ENCODE results near the gene TMEM89. TPM values are rescaled to one million over a fixed set of nuclear protein-coding genes. Genes with fewer than 3 reads are reported as not detected.

TMEM89 gene, protein sequence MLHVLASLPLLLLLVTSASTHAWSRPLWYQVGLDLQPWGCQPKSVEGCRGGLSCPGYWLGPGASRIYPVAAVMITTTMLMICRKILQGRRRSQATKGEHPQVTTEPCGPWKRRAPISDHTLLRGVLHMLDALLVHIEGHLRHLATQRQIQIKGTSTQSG
- total RNA-seq: not detected

DNA sequence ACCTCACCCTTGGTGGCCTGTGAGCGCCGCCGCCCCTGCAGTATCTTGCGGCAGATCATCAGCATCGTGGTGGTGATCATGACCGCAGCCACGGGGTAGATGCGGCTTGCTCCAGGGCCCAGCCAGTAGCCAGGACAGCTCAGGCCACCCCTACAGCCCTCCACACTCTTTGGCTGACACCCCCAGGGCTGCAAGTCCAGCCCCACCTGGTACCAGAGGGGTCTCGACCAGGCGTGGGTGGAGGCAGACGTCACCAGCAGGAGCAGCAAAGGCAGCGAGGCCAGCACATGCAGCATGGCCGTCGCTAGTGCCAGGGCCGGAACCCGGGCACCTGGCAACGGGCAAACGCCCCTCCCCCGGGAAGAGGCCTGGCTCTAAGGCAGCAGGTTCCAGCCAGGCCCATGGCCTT lies at the start of gene TMEM89:
Gene TMEM89, minus strand, starts transcription at position 309 of the 409 bp plus-strand sequence. Its CDS starts 13 bp downstream, at position 296.
- no peaks in the 10 kb centered on the region for H3K4me1 ChIP-seq
- peaks cover 0 to 21% (median 3%) of the 10 kb centered on the region in 3 donors for H3K9me3 ChIP-seq
- no peaks in the 10 kb centered on the region for H3K27me3 ChIP-seq
- no peak for ATAC-seq
- no peak within 1 kb of the TSS for H3K27ac ChIP-seq
- TF ChIP-seq POLR2A (IDR thresholded peaks at IDR 0.05): no peak
- TF ChIP-seq EP300 (IDR thresholded peaks at IDR 0.05): no peak
- TF ChIP-seq, protein P1, sequence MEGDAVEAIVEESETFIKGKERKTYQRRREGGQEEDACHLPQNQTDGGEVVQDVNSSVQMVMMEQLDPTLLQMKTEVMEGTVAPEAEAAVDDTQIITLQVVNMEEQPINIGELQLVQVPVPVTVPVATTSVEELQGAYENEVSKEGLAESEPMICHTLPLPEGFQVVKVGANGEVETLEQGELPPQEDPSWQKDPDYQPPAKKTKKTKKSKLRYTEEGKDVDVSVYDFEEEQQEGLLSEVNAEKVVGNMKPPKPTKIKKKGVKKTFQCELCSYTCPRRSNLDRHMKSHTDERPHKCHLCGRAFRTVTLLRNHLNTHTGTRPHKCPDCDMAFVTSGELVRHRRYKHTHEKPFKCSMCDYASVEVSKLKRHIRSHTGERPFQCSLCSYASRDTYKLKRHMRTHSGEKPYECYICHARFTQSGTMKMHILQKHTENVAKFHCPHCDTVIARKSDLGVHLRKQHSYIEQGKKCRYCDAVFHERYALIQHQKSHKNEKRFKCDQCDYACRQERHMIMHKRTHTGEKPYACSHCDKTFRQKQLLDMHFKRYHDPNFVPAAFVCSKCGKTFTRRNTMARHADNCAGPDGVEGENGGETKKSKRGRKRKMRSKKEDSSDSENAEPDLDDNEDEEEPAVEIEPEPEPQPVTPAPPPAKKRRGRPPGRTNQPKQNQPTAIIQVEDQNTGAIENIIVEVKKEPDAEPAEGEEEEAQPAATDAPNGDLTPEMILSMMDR (IDR thresholded peaks at IDR 0.05): no peak
- TF ChIP-seq POLR2AphosphoS5 (IDR thresholded peaks at IDR 0.05): no peak
- H3K36me3 ChIP-seq: peaks cover 0 to 17% of the 10 kb centered on the region in 2 donors
- no peak within 1 kb of the TSS for H3K4me3 ChIP-seq
- WGBS, 2 donors (ENCODE audit: low coverage in 1 of 2): no CpG with 5 or more reads among the region's 19 CpGs

DNA sequence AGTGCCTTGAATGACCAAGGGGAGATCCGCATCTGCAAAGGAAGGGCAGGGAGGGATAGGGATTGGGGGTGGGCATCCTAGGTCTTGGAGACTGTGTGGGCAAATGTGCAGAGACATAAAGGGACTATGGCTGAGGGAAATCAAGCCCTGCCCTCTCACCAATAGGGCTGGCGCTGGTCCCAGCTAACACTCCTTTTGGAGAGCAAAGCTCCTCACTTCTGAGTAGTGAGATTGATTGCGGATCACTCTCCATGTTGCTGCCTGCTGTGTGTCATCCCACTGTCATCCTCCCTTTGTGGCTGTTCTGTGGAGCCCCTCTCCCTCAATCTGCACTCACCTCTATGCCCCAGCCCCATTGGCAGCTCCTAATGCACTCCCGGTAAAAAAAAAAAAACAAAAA lies 43.4 kb upstream of the TMEM89 start:
- 71 to 89% methylated on average over 2 to 3 of the region's 4 CpGs for WGBS, 2 donors (ENCODE audit: low coverage in 1 of 2)
- Histone ChIP-seq H3K9me3 (no peaks in the 10 kb centered on the region), H3K4me3 (no peak overlapping the region), H3K4me1 (peaks cover 0 to 34% (median 4%) of the 10 kb centered on the region in 3 donors), H3K27ac (no peak overlapping the region), H3K36me3 (no peaks in the 10 kb centered on the region), H3K27me3 (peaks cover 46% of the 10 kb centered on the region)
- no peak for ATAC-seq
- TF ChIP-seq POLR2A (IDR thresholded peaks at IDR 0.05) (no peak), POLR2AphosphoS5 (IDR thresholded peaks at IDR 0.05) (no peak), EP300 (IDR thresholded peaks at IDR 0.05) (no peak)
- TF ChIP-seq, protein P1 (IDR thresholded peaks at IDR 0.05): no peak

DNA sequence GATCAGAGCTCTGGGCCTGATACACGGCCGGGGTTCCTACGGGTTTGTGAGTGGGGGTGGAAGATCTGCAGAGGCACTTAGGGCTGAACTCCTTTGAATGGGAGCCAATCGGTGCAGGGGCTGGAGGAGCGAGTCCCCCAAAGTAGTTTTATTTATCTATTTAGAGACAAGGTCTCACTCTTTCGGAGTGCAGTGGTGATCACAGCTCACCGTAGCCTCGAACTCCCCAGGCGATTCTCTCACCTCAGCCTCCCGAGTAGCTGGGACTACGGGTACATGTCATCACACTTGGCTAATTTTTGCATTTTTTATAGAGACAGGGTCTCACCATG lies 42.7 kb upstream of the TMEM89 start:
- 40% methylated on average over 3 of the region's 11 CpGs; no CpG with 5 or more reads in 1 of the 2 donors for WGBS, 2 donors (ENCODE audit: low coverage in 1 of 2)
- no peaks in the 10 kb centered on the region for H3K36me3 ChIP-seq
- ATAC-seq: no peak
- H3K9me3 ChIP-seq: no peaks in the 10 kb centered on the region
- peak overlapping the region in 2 of 4 donors; percentile 78 to 87 for H3K27ac ChIP-seq
- peaks cover 0 to 34% (median 4%) of the 10 kb centered on the region in 3 donors for H3K4me1 ChIP-seq
- TF ChIP-seq POLR2A (IDR thresholded peaks at IDR 0.05) (no peak), POLR2AphosphoS5 (IDR thresholded peaks at IDR 0.05) (no peak), EP300 (IDR thresholded peaks at IDR 0.05) (no peak)
- TF ChIP-seq, protein P1 (IDR thresholded peaks at IDR 0.05): no peak
- no peak overlapping the region for H3K4me3 ChIP-seq
- H3K27me3 ChIP-seq: peaks cover 53% of the 10 kb centered on the region

DNA sequence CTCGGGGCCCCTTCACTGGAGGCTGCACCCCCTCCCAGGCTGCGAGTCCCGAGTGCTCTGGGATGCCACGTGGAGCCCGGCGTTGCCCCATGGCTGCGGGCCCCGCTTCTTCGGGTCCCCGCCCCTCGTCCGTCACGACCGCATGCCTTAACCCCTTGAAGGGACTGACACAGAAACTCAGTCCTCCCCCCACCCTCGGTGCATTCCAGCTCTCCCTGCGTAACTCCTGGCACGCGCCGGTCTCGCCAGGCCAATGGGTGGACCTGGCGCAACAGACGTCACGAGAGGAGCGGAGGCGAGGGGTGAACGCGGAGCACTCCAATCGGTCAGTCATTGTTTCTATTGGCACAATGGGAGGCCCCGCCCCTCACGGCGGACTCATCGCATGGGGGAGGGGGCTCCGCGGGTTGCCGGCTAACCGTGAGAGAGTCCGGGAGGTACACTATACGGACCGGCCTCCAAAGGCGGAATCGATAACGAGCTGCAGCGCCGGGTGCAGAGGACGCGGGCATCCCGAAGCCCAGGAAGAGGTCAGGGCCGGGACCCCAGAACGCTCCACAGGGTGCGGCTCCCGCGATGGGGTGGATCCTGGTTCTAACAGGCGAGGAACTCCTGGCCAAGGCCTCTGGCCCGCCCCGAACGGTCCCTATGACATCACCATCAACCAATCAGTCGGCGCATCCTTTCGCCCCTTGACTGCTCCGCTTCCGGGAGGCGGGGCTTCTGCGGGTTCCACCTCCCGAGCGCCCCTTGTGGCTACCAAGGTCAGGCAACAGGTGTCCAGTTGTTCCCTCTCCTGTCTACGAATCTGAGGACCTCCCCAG lies 42.1 kb upstream of the TMEM89 start:
- WGBS, 2 donors (ENCODE audit: low coverage in 1 of 2): 7% methylated on average over 3 of the region's 66 CpGs; no CpG with 5 or more reads in 1 of the 2 donors
- peaks cover 58% of the 10 kb centered on the region for H3K27me3 ChIP-seq
- H3K9me3 ChIP-seq: no peaks in the 10 kb centered on the region
- peak overlapping the region; percentile 10 to 52 for H3K4me3 ChIP-seq
- no peak for TF ChIP-seq EP300 (IDR thresholded peaks at IDR 0.05)
- peak in 1 of 2 donors; percentile 14 for TF ChIP-seq POLR2A (IDR thresholded peaks at IDR 0.05)
- TF ChIP-seq, protein P1 (IDR thresholded peaks at IDR 0.05): peak in 3 of 4 experiments; percentile 52 to 67 (median 66)
- peak; percentile 26 for TF ChIP-seq POLR2AphosphoS5 (IDR thresholded peaks at IDR 0.05)
- ATAC-seq: peak; percentile 89
- peaks cover 0 to 34% (median 4%) of the 10 kb centered on the region in 3 donors for H3K4me1 ChIP-seq
- H3K27ac ChIP-seq: peak overlapping the region in 3 of 4 donors; percentile 74 to 87 (median 78)
- no peaks in the 10 kb centered on the region for H3K36me3 ChIP-seq
